Osteocyte (in vitro differentiated cells): Measurements from ENCODE around the gene F2RL1. TPM values are rescaled to one million over a fixed set of nuclear protein-coding genes. Genes with fewer than 3 reads are reported as not detected.
A peak's percentile ranks its signal among the peaks of the same experiment; 100 is the strongest.
"Not testable (repeated sequence)": the region's sequence is repeated elsewhere in the genome, so short reads cannot be mapped to it uniquely, and the experiment has no call there.

Experiments
- DNase-seq: peaks from one replicate; pipeline ENCODE4 v3.0.0; 2021; ENCODE audit warnings: mixed read lengths; ENCODE audit not compliant: unreplicated experiment; ENCODE audit errors: extremely low spot score
- H3K27ac Mint-ChIP-seq: one replicate; pipeline ENCODE4 v1.8.0; 2021; ENCODE audit warnings: mild to moderate bottlenecking, mixed read lengths; ENCODE audit not compliant: unreplicated experiment
- H3K27me3 Mint-ChIP-seq: one replicate; pipeline ENCODE4 v1.8.0; 2021; ENCODE audit warnings: mixed read lengths; ENCODE audit not compliant: unreplicated experiment
- H3K36me3 Mint-ChIP-seq: one replicate; pipeline ENCODE4 v1.8.0; 2021; ENCODE audit warnings: mixed read lengths; ENCODE audit not compliant: unreplicated experiment
- H3K4me1 Mint-ChIP-seq: one replicate; pipeline ENCODE4 v1.8.0; 2021; ENCODE audit warnings: mixed read lengths; ENCODE audit not compliant: unreplicated experiment
- H3K4me3 Mint-ChIP-seq: one replicate; pipeline ENCODE4 v1.8.0; 2021; ENCODE audit warnings: mild to moderate bottlenecking, moderate library complexity, mixed read lengths; ENCODE audit not compliant: unreplicated experiment
- H3K9me3 Mint-ChIP-seq: one replicate; pipeline ENCODE4 v1.8.0; 2021; ENCODE audit warnings: mixed read lengths; ENCODE audit not compliant: unreplicated experiment
- long read RNA-seq: library from polyadenylated mRNA; unstranded; transcript quantifications from one replicate; pipeline ENCODE4 v2.0.0, GENCODE V29; 2021
- total RNA-seq: library from RNA; stranded (reverse); gene quantifications from 2 replicates; pipeline ENCODE4 v1.2.1, GENCODE V29; 2021
- TF ChIP-seq, protein P1 (sequence below): fragments of 200-600 bp; sonication (generic); IDR thresholded peaks from 2 replicates; pipeline ENCODE4 v1.5.0; 2021; ENCODE audit warnings: antibody characterized with exemption, mild to moderate bottlenecking, moderate library complexity

Gene F2RL1
- 2.0 and 2.1 TPM in 2 replicates for total RNA-seq
- long read RNA-seq, transcript F2RL1-201 (2 exons, 2,914 nt) = major isoform, 8 of 9 reads
- long read RNA-seq, partial matches to known transcripts = 0 of 9 reads
- long read RNA-seq, other reads (novel, unspliced or antisense) = 1 of 9 reads

DNA sequence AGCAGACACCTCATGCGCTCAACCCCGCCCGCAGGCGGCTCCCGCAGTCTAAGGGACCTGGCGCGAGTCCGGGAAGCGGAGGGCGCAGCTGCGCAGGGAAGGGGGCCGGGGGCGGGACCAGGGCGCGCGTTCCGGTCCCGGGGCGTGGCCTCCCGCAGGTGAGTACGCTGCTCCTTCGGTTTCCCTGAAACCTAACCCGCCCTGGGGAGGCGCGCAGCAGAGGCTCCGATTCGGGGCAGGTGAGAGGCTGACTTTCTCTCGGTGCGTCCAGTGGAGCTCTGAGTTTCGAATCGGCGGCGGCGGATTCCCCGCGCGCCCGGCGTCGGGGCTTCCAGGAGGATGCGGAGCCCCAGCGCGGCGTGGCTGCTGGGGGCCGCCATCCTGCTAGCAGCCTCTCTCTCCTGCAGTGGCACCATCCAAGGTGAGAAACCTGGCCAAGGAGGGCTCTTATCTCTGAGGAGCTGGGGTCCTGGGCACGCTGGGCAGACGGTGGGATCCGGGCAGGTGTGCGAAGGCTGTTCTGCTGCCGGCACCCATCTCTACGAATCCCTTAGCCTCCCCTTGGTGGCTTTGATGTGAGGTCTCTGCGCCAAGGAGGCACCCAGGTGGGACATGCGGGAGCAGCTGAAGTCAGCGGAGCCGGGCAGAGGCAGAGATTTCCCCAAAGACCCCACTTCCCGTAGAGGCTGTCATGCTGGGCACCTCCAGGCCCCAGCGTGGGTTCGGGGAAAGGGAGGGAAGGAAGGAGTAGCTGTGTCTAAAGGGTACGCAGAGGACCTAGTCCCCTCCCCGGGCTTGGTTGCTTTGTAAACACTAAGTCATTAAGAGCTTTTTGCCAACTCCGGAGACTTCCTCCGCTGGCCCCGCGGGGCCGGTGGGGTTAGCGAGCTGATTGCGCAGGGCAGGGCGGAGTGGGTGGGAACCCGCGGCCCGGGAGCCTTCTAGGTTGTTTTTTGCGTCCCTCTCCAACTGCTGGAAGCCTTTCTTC is at the start of gene F2RL1:
F2RL1 (plus strand) TSS at position 187 of the 988 bp plus-strand sequence; CDS start at position 340, 153 bp downstream.
- no peaks in the 10 kb centered on the region for H3K27me3 Mint-ChIP-seq
- peaks cover 27% of the 10 kb centered on the region for H3K4me1 Mint-ChIP-seq
- TF ChIP-seq, protein P1, sequence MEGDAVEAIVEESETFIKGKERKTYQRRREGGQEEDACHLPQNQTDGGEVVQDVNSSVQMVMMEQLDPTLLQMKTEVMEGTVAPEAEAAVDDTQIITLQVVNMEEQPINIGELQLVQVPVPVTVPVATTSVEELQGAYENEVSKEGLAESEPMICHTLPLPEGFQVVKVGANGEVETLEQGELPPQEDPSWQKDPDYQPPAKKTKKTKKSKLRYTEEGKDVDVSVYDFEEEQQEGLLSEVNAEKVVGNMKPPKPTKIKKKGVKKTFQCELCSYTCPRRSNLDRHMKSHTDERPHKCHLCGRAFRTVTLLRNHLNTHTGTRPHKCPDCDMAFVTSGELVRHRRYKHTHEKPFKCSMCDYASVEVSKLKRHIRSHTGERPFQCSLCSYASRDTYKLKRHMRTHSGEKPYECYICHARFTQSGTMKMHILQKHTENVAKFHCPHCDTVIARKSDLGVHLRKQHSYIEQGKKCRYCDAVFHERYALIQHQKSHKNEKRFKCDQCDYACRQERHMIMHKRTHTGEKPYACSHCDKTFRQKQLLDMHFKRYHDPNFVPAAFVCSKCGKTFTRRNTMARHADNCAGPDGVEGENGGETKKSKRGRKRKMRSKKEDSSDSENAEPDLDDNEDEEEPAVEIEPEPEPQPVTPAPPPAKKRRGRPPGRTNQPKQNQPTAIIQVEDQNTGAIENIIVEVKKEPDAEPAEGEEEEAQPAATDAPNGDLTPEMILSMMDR = no peak
- no peaks in the 10 kb centered on the region for H3K9me3 Mint-ChIP-seq
- peak; percentile 85 for DNase-seq
- peak within 1 kb of the TSS; percentile 59 for H3K27ac Mint-ChIP-seq
- no peaks in the 10 kb centered on the region for H3K36me3 Mint-ChIP-seq
- peak within 1 kb of the TSS; percentile 72 for H3K4me3 Mint-ChIP-seq

DNA sequence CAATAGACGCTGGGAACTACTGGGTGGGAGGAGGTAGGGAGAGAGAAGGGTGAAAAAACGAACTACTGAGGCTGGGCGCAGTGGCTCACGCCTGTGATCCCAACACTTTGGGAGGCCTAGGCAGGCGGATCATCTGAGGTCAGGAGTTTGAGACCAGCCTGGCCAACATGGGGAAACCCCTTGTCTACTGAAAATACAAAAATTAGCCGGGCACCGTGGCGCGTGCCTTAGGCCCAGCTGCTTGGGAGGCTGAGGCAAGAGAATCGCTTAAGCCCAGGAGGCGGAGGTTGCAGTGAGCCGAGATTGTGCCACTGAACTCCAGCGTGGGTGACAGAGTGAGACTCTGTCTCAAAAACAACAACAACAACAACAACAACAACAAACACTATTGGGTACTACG is 47.8 kb upstream of the F2RL1 start:
- H3K4me1 Mint-ChIP-seq = peaks cover 14% of the 10 kb centered on the region
- H3K27me3 Mint-ChIP-seq, H3K36me3 Mint-ChIP-seq, H3K9me3 Mint-ChIP-seq, H3K27ac Mint-ChIP-seq, DNase-seq, H3K4me3 Mint-ChIP-seq: not testable (repeated sequence)

DNA sequence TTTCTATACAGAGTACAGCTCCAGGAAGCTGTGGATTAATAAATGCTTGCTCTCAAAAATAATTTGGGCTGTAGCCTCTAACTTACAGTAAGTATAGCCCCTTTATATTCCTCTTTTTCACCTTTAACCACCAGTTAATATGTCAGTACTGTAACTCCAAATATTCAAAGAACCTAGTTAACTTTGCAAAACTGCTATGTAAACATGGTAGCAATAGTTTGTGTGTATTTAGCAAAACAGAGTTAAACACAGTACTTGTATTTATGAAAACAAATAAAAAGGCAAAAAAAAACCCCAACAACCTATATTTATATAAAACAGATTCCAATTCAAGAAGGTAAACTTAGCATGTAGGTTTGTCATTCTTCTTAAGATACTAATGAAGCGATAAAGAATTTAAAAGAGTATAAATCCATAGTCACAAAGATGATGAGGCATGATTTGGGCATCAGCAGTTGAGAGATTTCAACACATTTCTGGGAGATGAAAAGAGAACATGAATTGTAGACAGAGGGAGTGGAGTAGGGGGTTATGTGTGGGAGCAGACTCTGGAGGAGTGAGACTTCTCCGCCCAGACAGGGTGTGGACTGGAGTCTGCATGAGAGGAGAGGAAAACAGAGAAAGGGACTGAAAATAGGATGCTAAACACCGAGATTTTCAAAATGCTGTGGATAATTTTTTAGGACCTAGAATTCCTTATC is 47.0 kb upstream of the F2RL1 start:
- no peaks in the 10 kb centered on the region for H3K36me3 Mint-ChIP-seq
- no peaks in the 10 kb centered on the region for H3K9me3 Mint-ChIP-seq
- H3K4me3 Mint-ChIP-seq = no peak overlapping the region
- DNase-seq = no peak
- peak overlapping the region; percentile 6 for H3K27ac Mint-ChIP-seq
- no peaks in the 10 kb centered on the region for H3K27me3 Mint-ChIP-seq
- peaks cover 11% of the 10 kb centered on the region for H3K4me1 Mint-ChIP-seq
- TF ChIP-seq, protein P1 = no peak

DNA sequence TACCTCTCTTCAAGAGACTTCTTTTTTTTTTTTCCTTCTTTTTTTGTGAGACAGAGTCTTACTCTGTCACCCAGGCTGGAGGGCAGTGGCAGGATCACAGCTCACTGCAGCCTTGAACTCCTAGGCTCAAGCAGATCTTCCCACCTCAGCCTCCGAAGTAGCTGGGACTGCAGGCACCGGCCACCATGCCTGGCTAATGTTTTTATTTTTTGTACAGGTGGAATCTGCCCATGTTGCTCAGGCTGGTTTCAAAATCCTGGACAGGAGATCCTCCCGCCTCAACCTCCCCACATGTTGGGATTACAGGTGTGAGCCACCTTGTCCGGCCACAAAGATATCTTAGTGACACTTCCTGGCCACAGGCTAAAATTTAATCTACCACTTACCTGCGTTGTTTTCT is 42.9 kb upstream of the F2RL1 start:
- H3K4me3 Mint-ChIP-seq = no peak overlapping the region
- no peak overlapping the region for H3K27ac Mint-ChIP-seq
- H3K27me3 Mint-ChIP-seq = no peaks in the 10 kb centered on the region
- H3K36me3 Mint-ChIP-seq = no peaks in the 10 kb centered on the region
- TF ChIP-seq, protein P1 = no peak
- no peak for DNase-seq
- H3K4me1 Mint-ChIP-seq = peaks cover 17% of the 10 kb centered on the region
- H3K9me3 Mint-ChIP-seq = no peaks in the 10 kb centered on the region

DNA sequence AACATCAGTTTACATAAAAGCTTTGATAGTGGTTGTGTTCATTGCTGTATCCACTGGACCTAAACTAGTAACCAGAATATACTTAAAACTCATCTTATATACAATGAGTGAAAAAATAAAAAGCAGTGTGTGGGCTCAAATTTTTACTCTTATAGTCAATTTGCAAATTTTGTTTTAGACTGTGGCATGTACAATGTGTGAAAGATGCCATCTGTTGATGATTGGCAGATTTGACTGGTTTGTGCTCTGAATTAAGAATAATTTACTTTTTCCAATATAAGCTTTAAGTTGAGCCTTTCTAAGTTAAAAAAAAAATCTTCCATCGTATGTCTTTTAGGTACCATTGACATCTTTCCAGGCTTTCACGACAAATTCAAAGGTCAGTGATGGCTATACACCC is 42.4 kb upstream of the F2RL1 start:
- H3K36me3 Mint-ChIP-seq = no peaks in the 10 kb centered on the region
- H3K27me3 Mint-ChIP-seq = no peaks in the 10 kb centered on the region
- no peak for DNase-seq
- H3K27ac Mint-ChIP-seq = no peak overlapping the region
- H3K4me1 Mint-ChIP-seq = peaks cover 17% of the 10 kb centered on the region
- no peaks in the 10 kb centered on the region for H3K9me3 Mint-ChIP-seq
- TF ChIP-seq, protein P1 = no peak
- no peak overlapping the region for H3K4me3 Mint-ChIP-seq

GRCh38 chr5:76780616-76781015 is 38.2 kb upstream of the F2RL1 start:
- H3K4me1 Mint-ChIP-seq = peaks cover 26% of the 10 kb centered on the region
- not testable (repeated sequence) for H3K27me3 Mint-ChIP-seq, H3K9me3 Mint-ChIP-seq, H3K4me3 Mint-ChIP-seq, H3K27ac Mint-ChIP-seq, H3K36me3 Mint-ChIP-seq, DNase-seq
